ENCODE results near the gene TRMT10A. TPM values are rescaled to one million over a fixed set of nuclear protein-coding genes. Genes with fewer than 3 reads are reported as not detected.

The TRMT10A gene
- total and polyA plus RNA-seq, 2 experiments from 2014 or later, result 4.7 to 5.3 TPM

GRCh38 chr4:99591757-99592156 lies 27.9 kb upstream of the TRMT10A start:
- H3K4me3 ChIP-seq, result no peak overlapping the region
- H3K4me1 ChIP-seq (ENCODE audit: insufficient read depth), result no peaks in the 10 kb centered on the region
- no peaks in the 10 kb centered on the region for H3F3A ChIP-seq (replicated peaks; ENCODE audit: low read depth)
- Mint-ChIP-seq H3K9me3 (no peaks in the 10 kb centered on the region), H3K4me3 (no peak overlapping the region), H3K4me1 (no peaks in the 10 kb centered on the region), H3K27ac (no peak overlapping the region), H3K36me3 (ENCODE audit: low read depth) (no peaks in the 10 kb centered on the region), H3K27me3 (ENCODE audit: insufficient read depth, low read depth, poor library complexity) (no peaks in the 10 kb centered on the region)
- H3K79me2 ChIP-seq (replicated peaks; ENCODE audit: insufficient read depth), result no peaks in the 10 kb centered on the region
- TF ChIP-seq JUNB (IDR thresholded peaks at IDR 0.05; ENCODE audit: unreplicated experiment) (no peak), REST (IDR thresholded peaks at IDR 0.05; ENCODE audit: unreplicated experiment) (no peak), CREB1 (CRISPR knock-in tag; IDR thresholded peaks at IDR 0.05; ENCODE audit: low read depth) (no peak), NANOG (IDR thresholded peaks at IDR 0.05; ENCODE audit: borderline replicate concordance) (no peak), ZNF462 (CRISPR knock-in tag; IDR thresholded peaks at IDR 0.05) (no peak), ZNF114 (CRISPR knock-in tag; IDR thresholded peaks at IDR 0.05) (no peak), EZH2 (IDR thresholded peaks at IDR 0.05; ENCODE audit: low read depth, unreplicated experiment) (no peak), ETS1 (IDR thresholded peaks at IDR 0.05) (no peak), POLR2AphosphoS5 (IDR thresholded peaks at IDR 0.05; ENCODE audit: low read depth) (no peak), EZH2phosphoT487 (IDR thresholded peaks at IDR 0.05; ENCODE audit: unreplicated experiment) (no peak), CTCF (conservative IDR thresholded peaks at IDR 0.05; ENCODE audit: low read depth in 2 of 2) (no peak), ZNF331 (CRISPR knock-in tag; IDR thresholded peaks at IDR 0.05; ENCODE audit: low read depth) (no peak), STAT1 (IDR thresholded peaks at IDR 0.05; ENCODE audit: unreplicated experiment) (no peak)
- no peaks in the 10 kb centered on the region for H4K20me1 ChIP-seq (replicated peaks; ENCODE audit: insufficient read depth)
- H3K27me3 ChIP-seq (ENCODE audit: insufficient read depth), result no peaks in the 10 kb centered on the region
- no peak for DNase-seq (ENCODE audit: low spot score)
- H3K4me2 ChIP-seq, result no peak overlapping the region
- ATAC-seq, result no peak
- H2AFZ ChIP-seq, result no peak overlapping the region
- H3K36me3 ChIP-seq (ENCODE audit: insufficient read depth), result no peaks in the 10 kb centered on the region
- no peaks in the 10 kb centered on the region for H3K9me2 ChIP-seq (ENCODE audit: insufficient read depth)
- H3K27ac ChIP-seq (ENCODE audit: low read depth), result no peak overlapping the region

Data from GM23338 (cell line).